Transverse colon (tissue), 3 donors: ENCODE measurements around the gene CACNA2D4.

Experiments used
- CTCF ChIP-seq, 5 experiments: fragments of 200-600 bp in 3 of 5; fragments of 450-650 bp in 2 of 5; sonication (generic) in 3 of 5; IDR thresholded peaks; 1 replicate in 2 of 5; 2 replicates in 3 of 5; pipeline ENCODE4 v1.5.1; 2016 to 2017; ENCODE audit warnings: antibody characterized with exemption in 5 of 5, inconsistent platforms in 3 of 5, mild to moderate bottlenecking in 2 of 5, moderate library complexity in 1 of 5
- POLR2A ChIP-seq: fragments of 450-650 bp; IDR thresholded peaks from one replicate; pipeline ENCODE4 v1.6.1; 2016; ENCODE audit warnings: antibody characterized with exemption, mild to moderate bottlenecking, moderate library complexity

GRCh38 chr12:1862973-1863372 lies 55.5 kb downstream of the CACNA2D4 start:
- no peak for TF ChIP-seq CTCF (IDR thresholded peaks at IDR 0.05)
- TF ChIP-seq POLR2A = no peak
